BJ (cell line): Measurements from ENCODE around the gene MGAT5. TPM values are rescaled to one million over a fixed set of nuclear protein-coding genes. Genes with fewer than 3 reads are reported as not detected.

Source experiments
- CTCF ChIA-PET: fragments of 350-600 bp; formaldehyde crosslinking; extraction: SDS; loops from one replicate; lab custom pipeline; 2021; ENCODE audit warnings: antibody characterized with exemption, inconsistent platforms; lab: Yijun Ruan, JAX
- POLR2A ChIA-PET: fragments of 300-600 bp; sonication (Branson Sonifier 250); formaldehyde crosslinking; extraction: SDS; loops from one replicate; lab custom pipeline; 2021; ENCODE audit warnings: antibody characterized with exemption; lab: Charles Lee
- DNase-seq: peaks from one replicate; pipeline ENCODE4 v3.0.0-alpha.2; 2011; ENCODE audit warnings: low read depth
- H3K27me3 ChIP-seq: 2 replicates; pipeline ENCODE4 v1.6.0; 2011; ENCODE audit warnings: low read length; ENCODE audit not compliant: control insufficient read depth, insufficient read depth
- H3K36me3 ChIP-seq: 2 replicates; pipeline ENCODE4 v1.5.1; 2011; ENCODE audit warnings: low read length; ENCODE audit not compliant: control insufficient read depth, insufficient read depth
- H3K4me3 ChIP-seq: 2 replicates; pipeline ENCODE4 v1.5.1; 2011; ENCODE audit warnings: low read depth, mild to moderate bottlenecking, control low read depth, low read length
- polyA plus RNA-seq: library from polyadenylated mRNA; depleted of rRNA; stranded (reverse); fragments of >200 nt; gene quantifications from 2 replicates; pipeline ENCODE4 v1.2.3, GENCODE V29; 2011
- TF ChIP-seq, protein P1 (sequence below): IDR thresholded peaks from 2 replicates; pipeline ENCODE4 v1.5.1; 2011; ENCODE audit warnings: low read depth, mild to moderate bottlenecking, control low read depth, inconsistent platforms, low read length, moderate library complexity; ENCODE audit not compliant: insufficient read depth

Gene MGAT5
- polyA plus RNA-seq, 1 experiment: 25.0 TPM

DNA sequence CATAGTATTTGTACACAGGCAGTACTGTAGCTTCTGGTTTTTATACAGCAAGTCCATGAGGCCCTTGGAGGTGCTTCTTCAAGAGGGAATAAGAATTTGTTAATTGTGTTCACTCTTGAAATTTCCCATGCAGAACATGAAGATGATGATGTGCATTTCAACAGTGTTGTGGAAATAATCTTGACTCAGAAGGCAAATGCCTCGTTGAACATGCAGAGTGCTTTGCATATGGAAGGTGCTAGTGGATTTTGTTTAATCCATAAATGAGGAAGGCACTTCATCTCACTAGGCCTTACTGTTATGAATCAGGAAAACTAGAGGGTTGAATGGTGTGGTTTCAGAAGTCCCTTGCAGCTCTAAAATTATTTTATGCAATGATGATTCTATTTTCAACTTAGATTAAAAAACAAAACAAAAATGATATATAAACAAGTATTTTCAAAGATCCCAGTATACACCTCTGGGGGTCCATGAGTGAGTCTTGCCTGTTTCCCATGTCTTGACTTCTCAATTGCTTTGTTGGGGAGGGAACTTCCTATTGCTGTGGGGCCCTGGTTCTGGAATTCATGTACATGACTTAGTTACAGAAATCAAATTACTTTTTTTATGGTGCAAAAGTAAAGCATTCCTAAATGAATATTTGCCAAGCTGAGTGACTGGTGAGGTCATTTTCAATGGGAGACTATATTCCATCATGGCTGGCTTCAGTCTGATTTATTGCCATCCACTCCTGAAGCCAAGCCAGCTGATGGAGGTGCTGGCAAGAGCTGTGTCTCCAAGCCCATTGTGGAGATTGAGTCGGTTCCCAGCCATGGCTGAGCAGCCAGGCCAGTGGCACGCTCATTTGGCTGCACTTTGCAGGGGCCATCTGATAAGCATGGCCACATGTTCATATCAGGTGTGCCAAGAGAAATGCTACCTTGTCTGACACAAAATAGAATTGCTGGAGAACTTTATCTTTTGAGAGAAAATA lies 56.5 kb downstream of the MGAT5 start:
- H3K27me3 ChIP-seq: no peaks in the 10 kb centered on the region
- CTCF ChIA-PET: interaction anchor here (0.9 to 1.2 kb wide), 2 partner anchors 36 to 141 kb away, joined by 3 read pairs; no protein-coding TSS in a partner anchor
- H3K4me3 ChIP-seq: no peak overlapping the region
- TF ChIP-seq, protein P1, sequence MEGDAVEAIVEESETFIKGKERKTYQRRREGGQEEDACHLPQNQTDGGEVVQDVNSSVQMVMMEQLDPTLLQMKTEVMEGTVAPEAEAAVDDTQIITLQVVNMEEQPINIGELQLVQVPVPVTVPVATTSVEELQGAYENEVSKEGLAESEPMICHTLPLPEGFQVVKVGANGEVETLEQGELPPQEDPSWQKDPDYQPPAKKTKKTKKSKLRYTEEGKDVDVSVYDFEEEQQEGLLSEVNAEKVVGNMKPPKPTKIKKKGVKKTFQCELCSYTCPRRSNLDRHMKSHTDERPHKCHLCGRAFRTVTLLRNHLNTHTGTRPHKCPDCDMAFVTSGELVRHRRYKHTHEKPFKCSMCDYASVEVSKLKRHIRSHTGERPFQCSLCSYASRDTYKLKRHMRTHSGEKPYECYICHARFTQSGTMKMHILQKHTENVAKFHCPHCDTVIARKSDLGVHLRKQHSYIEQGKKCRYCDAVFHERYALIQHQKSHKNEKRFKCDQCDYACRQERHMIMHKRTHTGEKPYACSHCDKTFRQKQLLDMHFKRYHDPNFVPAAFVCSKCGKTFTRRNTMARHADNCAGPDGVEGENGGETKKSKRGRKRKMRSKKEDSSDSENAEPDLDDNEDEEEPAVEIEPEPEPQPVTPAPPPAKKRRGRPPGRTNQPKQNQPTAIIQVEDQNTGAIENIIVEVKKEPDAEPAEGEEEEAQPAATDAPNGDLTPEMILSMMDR: no peak
- DNase-seq: no peak
- POLR2A ChIA-PET: no interaction called here
- no peaks in the 10 kb centered on the region for H3K36me3 ChIP-seq

DNA sequence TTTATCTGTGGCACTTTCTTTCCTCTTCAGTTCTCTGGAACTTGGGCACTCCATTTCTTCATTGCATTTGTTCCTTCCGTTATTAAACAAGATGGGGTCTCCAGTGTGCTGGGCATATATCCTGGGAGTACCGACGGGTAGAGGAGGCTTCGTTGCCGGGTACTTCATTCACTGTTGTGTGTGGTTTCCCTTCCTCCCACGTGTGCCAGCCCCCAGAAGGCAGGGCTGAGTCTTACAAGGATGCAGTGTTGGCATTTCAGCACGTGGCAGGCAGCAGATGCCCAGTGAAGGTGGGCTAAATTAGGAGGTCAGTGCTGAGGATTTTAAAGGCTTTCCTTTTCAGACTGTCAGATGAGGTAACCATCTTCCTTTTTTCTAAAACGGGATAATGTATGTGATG lies 58.6 kb downstream of the MGAT5 start:
- POLR2A ChIA-PET: no interaction called here
- CTCF ChIA-PET: no interaction called here

DNA sequence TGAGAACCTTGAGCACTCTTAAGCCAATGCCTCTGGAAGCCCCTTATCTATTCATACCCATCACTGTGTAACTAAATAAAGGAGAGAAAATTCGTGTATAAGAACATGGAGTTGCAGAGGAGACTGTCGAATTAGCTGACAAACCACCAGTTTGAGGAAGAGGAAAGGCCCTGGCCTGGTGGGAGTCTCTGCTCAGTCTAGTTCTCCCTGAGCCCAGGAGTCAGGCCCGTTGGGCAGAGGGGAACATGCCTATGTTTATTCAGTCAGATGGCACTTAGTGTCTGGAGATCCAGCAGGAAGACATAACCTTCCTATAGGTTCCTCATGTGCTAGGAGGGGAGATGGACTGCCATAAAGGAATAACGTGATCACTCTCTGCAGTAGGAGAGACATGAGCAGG lies 60.3 kb downstream of the MGAT5 start:
- H3K4me3 ChIP-seq: no peak overlapping the region
- CTCF ChIA-PET: interaction anchor here (1.2 to 1.3 kb wide), 2 partner anchors 15 to 195 kb away, joined by 3 read pairs; no protein-coding TSS in a partner anchor
- H3K36me3 ChIP-seq: no peaks in the 10 kb centered on the region
- POLR2A ChIA-PET: interaction anchor here (0.6 kb wide), 1 partner anchor 30 kb away, joined by 3 read pairs; no protein-coding TSS in a partner anchor
- H3K27me3 ChIP-seq: no peaks in the 10 kb centered on the region
- TF ChIP-seq, protein P1: no peak
- DNase-seq: no peak

More for the DNA sequence above, 58.6 kb downstream of the MGAT5 start:
- H3K27me3 ChIP-seq: no peaks in the 10 kb centered on the region
- no peak overlapping the region for H3K4me3 ChIP-seq
- TF ChIP-seq, protein P1: no peak
- no peaks in the 10 kb centered on the region for H3K36me3 ChIP-seq
- DNase-seq: no peak

DNA sequence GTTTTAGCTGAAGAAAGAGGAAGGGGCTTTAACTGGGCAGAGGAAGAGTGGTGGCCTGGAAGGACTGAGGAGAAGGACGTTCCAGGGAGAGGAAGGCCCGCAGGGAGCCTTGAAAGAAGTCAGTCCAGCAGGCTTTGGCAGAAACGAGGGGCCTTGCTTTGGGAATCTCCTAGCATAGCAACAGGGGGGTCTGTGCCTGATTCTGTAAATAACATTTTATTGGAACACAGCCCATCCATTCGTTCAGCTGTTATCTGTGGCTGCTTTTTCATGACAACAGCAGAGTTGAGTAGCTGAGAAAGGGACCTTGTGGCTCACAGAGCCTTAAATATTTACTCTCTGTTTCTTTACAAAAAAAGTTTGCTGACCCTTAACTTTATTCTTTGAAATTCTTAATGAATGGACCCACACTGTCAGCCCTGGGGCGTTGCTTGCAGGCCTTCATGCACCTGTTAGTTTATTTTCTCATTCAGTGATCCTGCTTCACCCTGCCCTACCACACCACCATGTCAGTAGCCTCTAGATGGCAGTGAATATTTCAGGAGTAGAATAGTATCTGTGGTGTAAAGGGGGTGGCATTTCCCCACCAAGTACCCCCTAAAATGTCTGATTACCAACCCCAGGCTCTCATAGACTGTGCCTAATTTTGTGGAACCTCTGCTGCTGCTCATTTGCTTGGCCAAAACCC lies 61.0 kb downstream of the MGAT5 start:
- no peaks in the 10 kb centered on the region for H3K27me3 ChIP-seq
- TF ChIP-seq, protein P1: no peak
- H3K4me3 ChIP-seq: no peak overlapping the region
- DNase-seq: no peak
- no peaks in the 10 kb centered on the region for H3K36me3 ChIP-seq
- CTCF ChIA-PET: interaction anchor here (1.2 to 1.3 kb wide), 2 partner anchors 15 to 196 kb away, joined by 3 read pairs; no protein-coding TSS in a partner anchor
- POLR2A ChIA-PET: no interaction called here

DNA sequence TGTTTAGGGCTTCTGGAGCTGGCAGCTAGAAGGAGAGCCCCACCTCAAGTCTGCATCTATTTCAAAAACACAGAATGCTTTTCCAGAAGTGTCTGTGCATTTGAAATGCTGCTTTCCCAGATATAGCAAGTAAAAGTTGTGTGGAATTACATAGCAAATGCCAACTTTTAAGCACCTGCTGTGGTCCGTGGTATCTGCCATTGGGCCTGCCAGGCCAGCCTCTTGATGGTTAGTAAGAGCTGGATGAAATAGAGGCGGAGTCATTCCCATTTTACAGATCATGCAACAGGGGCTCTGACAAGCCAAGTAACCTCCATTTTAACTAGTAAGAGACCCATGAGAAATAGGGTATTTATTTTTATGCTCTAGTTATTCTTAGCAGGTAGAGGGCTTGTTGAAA lies 61.6 kb downstream of the MGAT5 start:
- POLR2A ChIA-PET: no interaction called here
- CTCF ChIA-PET: no interaction called here
- no peak for DNase-seq
- H3K4me3 ChIP-seq: no peak overlapping the region
- H3K36me3 ChIP-seq: no peaks in the 10 kb centered on the region
- H3K27me3 ChIP-seq: no peaks in the 10 kb centered on the region
- TF ChIP-seq, protein P1: no peak
